ENCODE results near the gene SEMA6B.
"Not testable (repeated sequence)": the region's sequence is repeated elsewhere in the genome, so short reads cannot be mapped to it uniquely, and the experiment has no call there.

Gene SEMA6B

DNA sequence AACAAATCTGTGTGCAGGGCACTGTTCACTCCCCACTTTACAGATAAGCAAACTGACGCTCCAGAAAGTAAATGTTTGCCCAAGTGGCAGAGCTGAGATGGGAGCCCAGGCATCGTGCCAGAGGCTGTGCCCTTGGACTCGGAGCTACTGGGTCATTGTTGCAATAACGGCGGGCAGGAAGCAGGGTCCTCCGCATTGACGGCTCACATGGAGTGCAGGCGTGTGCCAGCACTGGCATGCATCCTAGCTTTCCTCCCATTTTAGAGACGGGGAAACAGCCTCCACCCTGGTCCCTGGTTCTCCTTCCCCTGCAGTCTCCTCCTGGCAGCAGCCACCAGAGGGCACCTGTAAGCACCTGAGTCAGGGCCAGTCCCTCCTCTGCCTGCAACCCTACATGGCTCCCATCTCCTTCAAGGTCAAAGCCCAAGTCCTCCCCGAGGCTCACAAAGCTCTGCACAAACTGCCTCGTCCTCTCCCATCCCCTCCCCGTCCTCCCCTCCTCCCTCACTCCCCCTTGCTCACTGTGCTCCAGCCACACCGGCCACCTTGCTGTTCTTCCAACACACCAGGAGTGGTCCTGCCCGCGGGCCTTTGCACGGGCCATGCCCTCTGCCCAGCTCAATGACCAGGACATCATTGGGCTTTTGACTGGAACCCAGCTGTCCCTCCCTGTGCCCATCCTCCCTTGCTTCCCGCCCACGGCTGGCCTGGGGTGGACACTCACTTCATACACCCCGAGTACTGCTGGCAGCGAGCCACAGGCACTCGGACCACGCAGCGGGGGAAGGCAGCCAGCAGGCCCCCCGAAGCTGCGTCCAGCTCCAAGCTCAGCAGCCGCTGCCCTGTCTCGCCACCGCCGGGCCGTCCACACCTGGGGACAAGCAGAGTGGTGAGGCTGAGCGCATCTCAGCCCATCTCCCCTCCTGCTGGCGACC lies 11.9 kb downstream of the SEMA6B start:
- no peak for DNase-seq

DNA sequence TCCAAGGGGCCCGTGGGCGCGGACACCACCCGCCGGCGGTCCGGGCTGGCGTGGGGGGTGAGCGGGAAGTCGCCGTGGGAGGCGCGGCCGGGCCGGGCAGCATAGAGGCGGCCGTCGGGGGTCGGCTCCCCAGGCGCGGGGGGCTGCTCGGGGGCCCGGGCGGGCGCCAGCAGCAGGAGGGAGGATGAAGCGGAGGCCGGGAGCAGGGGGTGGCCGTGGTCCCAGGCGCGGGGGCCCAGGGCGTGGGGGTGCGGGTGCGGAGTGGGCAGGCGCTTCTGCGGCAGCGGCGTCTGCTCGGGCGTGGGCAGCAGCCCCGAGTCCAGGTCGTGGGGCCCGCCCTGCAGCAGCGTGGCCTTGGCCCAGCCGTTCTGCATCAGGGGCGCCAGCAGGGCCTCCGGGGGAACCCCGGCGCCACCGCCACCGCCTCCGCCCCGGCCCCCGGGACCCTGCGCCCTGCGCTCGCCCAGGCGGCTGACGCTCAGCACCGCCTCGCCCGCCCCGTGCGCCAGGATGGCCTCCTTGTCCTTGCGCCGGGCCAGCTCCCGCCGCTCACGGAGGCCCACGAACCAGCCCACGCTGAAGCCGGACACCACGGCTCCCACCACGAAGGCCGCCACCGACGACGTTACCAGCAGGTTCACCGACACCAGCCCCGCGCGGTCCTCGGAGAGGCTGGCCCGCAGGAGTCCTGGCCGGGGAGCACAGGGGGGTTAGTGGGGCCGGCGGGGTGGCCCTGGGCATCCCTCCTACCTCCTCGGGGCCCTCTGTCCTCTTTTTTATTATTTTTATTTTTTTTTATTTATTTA lies 15.4 kb downstream of the SEMA6B start:
- DNase-seq: no peak

DNA sequence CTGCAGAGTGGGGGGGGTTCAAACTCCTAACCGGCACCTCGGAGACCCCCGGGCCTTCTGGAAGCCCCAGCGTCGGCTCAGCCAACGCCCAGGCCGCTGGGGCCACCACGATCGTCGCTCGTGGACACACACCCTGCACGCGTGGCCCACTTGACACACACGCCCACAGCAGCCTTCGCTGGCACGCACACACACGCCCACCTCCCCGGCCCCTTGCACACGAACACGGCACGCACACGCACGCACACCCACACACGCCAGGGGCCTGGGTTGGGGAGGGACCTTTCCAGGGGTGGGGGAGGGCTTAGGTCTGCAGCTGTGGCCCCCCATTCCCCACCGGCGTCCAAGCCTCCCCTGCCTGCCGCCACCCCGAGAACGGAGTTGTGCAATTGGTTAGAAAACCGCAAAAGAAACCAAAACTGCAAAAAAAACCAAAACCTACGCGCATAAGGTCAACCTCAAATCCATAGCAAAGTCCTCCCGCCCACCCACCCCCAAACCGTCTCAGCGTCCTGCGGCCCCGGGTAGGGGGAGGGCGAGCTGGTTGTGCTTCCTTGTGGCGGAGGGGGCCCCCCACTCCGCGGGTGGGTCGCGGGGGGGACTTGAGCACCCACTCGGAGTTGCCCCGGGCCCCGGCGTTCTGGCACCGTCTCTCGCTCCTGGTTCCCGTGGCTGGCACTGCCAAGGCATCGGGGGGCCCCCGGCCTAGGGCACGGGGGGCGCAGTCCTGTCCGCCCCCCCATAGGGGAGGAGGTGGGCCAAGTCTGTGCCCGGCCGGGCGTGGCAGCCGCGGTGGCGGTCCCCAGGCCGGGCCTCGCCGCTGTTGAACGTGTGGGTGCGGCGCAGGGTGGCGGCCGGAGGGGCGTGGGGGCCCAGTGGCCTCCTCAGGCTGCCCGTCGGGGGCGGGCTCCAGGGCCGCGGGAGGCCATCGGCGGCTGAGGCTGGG lies 16.3 kb downstream of the SEMA6B start:
- DNase-seq: no peak

DNA sequence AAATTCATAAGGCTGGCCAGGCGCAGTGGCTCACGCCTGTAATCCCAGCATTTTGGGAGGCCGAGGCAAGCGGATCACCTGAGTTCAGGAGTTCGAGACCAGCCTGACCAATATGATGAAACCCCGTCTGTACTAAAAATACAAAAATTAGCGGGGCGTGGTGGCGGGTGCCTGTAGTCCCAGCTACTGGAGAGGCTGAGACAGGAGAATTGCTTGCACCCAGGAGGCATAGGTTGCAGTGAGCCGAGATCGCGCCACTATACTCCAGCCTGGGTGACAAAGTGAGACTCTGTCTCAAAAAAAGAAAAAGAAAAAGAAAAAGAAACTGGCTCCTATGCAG lies 17.7 kb downstream of the SEMA6B start:
- not testable (repeated sequence) for DNase-seq

DNA sequence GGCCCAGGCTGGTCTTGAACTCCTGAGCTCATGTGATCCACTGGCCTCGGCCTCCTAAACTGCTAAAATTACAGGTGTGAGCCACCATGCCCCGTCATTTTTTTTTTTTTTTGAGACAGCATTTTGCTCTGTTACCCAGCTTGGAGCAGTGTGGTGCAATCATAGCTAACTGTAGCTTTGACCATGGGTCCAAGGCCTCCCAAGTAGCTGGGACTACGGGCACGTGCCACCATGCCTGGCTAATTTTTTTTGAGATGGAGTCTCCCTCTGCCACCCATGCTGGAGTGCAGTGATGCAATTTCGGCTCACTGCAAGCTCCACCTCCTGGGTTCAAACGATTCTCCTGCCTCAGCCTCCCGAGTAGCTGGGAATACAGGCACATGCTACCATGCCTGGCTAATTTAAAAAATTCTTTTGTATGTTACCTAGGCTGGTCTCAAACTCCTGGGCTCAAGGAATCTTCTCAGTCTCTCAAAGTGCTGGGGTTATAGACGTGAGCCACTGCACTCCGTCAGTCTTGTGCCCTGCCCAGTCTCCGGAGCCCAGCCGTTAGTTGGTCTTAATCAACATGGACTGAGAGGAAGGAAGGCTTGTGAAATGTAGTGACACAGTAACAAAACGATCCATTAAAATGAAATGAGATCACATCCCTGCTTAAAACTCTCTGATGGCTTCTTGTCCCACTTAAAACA lies 18.2 kb downstream of the SEMA6B start:
- DNase-seq: no peak

DNA sequence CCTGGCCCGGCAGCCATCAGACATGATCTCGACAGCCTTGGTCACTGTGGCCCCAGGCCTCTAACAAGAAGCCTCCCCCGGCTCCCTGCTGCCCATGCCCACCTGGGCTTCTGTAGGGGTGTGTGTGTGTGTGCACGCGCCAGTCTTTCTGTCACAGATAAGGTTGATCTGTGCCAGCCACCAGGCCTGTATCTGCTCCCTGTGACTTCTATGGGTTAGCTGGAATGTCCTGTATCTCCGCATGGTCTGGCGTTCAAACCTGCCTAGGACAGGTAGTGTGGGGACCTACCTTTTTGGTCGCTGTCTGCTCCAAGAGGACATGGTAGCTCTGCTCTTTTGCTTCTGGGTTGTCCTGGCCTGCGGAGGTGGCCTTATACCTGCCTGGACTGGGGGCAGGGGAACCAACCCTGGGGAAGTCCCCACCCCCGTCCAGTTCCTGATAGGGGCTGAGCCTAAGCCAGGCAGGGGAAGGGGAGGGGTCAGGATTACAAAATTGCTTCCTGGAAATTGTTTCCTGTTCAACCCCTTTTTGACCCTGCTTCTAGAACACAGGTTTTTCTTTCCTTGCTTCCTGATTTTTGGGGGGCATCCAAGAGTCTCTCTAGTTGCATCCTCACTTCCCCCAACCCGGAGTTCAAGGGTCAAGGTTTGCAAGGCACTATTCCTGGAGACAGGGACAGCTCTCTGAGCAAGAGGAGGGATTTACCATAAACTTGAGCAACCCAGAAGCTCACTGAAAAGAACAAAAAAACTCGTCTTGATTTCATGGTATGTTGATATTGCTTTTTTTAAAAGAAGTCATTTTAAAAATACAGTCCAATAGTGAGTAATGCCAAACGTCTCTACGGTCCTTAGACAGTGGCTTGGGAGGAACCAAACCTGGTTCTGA lies 19.5 kb downstream of the SEMA6B start, which contains the start of gene LRG1:
TSS of gene LRG1 (minus strand) at position 344 of the 889 bp plus-strand sequence. CDS start at position 321, 23 bp downstream.
- DNase-seq: no peak

DNA sequence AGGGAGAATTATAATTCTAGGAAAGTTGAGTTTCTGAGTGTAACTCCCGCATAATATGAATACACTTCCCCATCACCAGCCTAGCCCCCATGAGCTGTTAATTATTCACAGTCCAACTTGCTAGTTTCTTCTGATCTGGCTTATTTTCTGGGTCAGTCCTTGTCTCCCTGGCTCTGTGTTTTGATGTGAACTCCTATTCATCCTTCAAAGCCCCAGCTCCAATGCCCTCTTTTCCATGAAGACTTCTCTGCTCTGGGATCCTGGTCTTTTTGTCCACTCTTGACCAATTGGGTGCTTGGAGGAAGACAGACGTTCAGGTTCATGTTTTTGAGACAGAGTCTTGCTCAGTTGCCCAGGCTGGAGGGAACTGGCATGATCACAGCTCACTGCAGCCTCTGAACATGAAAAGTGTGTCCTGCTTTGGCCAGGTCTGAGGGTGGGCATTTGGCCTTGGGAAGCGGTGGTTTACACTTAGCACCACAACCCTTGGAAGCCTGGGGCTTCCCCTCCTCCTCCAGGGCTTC lies 20.3 kb downstream of the SEMA6B start:
- no peak for DNase-seq

DNA sequence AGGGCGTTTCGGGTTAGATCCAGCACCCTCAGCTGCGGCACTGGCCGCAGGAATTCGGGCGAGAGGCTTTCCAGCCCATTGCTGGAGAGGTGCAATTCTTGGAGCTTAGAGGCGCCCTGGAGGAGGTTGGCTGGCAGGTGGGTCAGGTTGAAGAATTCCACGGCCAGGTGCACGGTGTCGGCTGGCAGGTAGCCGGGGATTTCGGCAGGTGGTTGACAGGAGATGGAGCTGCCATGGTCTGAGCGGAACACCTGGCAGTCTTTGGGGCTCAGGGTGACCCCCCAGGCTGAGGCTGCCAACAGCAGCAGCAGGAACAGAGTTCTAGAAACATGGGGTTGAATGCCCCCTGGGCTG lies 20.9 kb downstream of the SEMA6B start:
- no peak for DNase-seq

DNA sequence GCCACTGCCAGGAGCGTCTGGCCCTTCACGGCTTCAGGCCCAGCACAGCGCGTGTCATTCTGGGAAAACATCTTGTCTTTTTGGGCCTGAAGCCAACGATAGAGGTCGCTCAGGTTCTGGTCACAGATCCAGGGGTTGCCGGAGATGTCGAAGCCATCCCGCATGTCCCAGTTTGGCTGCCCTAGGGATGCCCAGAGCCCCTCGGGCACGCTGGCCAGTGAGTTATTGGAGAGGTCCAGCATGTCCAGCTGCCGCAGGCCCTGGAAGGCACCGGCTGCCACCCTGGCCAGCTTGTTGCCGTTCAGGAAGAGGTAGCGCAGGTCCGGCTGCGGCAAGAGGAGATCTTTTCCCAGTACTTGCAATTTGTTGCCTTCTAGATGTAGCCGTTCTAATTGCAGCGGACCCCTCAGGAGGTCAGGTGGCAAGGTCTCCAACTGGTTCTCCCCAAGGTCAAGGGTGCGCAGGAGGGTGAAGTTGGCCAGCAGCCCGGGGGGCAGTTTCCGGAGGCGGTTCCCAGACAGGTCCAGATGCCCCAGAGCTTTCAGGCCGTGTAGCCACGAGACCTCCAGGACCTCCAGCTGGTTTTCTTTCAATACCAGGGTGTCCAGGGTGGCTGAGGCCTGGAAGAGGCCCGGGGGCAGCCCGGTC lies 21.4 kb downstream of the SEMA6B start:
- DNase-seq: no peak

DNA sequence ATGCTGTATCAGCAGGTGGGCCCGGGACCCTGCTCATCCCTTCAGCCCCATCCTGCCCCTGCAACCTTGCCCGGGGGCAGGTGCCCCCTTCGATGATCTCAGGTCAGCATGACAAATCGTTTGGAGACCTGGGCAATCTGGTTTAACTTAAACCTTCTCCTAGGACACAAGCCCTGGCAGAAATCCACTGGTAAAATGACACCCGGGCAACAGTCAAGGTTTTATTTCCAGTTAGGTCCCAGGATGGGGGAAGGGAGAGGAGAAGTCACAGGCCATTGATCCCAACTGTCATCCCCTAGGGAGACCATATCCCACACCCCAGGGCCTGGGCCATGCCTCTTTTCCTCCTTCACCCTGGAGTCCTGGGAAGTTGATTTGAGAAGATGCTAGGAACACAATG lies 22.7 kb downstream of the SEMA6B start:
- no peak for DNase-seq

DNA sequence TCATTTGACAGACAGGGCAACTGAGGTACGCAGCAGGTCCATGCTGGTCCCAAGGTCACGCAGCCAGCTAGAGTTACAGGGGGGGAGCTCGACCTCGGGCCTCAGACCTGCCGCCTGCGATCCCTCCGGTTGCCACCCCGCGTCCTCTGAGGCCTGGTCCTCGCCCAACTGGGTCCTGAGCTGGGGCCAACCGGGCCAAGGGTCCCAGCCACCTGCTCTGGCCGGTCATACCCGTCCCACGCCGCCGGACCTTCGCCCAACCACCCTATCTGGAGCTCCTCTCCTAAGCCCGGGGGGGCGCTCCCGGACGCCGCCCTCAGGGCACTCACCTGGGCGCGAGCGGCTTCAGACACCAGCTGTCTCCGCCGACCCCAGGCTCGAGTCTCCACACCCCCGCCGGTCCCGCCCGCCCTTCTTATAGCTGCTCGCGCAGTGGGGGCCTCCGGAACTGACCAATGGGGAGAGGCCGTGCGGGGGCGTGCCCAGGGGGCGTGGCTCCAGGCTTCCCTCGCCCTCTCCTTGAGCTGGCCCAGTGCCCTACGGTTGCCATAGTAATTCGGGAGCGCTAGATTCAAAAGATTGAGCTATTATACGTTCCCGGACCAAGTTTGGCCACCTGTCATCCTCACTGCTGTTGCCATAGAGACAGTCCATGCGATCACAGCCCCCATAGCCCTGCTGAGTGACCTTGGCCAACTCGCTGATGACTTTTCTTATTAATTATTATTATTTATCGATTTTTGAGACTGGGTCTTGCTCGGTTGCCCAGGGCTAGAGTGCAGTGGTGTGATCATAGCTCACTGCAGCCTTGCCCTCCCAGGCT lies 24.4 kb downstream of the SEMA6B start, which contains the start of gene PLIN5:
TSS of gene PLIN5 (minus strand) at position 389 of the 823 bp plus-strand sequence. CDS start 1,150 bp downstream, outside the sequence.
- DNase-seq: peak; percentile 53

DNA sequence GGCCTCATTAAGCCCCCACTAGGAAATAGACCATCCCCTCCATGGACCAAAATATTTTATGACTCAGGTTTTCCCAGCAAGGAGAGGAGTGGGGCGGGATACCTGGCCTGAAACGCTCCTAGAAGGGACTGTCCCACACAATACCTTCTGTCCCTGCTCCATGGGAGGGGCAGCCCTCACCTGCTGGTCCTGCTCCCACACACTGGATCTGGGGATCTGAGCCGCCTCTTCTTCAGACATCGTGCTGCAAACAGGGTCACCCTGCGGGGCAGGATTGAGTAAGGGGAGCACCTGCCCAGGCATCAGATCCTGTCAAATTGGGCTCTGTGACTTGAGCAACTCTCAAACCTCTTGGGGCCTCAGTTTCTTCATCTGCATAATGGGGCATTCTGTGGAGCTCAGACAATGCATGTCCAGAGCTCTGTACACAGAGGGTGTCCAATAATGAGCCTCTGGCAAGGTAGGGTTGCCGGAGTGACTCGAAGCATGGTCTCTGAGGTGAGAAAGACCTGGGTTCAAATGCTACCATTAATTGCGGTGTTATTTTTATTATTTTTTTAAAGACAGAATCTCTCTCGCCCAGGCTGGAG lies 25.6 kb downstream of the SEMA6B start:
- DNase-seq: no peak

DNA sequence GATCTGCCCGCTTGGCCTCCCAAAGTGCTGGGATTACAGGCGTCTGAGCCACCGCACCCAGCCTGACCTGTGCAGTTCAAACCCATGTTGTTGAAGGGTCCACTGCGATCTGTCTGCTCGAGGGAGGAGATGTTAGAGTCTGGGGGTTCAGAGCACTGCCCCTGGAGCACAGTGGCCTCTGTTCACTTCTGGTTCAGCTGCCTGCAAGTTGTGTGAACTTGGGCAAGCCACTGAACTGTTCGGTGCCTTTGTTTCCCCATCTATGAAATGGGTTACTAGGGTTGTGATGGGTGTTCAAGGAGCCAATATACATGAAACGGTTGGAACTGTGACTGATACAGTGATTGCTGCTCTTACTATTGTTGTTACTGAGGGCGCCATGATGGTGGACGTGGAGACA lies 26.1 kb downstream of the SEMA6B start:
- DNase-seq: no peak

DNA sequence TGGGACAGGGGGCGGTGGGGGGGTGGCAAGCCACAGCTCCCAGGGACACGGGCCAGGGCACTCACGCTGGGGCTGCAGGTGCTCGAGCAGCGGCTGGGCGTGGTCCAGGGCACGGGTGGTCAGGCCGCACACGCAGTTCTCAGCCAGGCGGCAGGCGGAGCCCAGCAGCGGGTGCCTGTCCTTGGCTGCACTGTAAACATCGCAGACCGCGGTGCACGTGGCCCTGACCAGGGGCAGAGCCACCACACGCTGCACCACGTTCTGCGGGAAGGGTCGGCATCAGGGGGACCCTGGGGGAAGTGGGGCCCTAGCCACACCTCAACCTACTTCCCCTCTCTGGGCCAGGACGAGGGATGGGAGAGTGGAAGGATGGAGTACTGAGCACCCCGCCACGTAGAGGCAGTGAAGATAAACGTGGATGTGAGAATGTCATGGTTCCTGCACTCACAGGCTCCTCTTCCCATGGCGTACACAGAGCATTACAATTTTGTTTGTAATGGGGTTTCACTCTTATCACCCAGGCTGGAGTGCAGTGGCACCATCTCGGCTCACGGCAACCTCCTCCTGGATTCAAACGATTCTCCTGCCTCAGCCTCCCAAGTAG lies 27.8 kb downstream of the SEMA6B start:
- DNase-seq: no peak

DNA sequence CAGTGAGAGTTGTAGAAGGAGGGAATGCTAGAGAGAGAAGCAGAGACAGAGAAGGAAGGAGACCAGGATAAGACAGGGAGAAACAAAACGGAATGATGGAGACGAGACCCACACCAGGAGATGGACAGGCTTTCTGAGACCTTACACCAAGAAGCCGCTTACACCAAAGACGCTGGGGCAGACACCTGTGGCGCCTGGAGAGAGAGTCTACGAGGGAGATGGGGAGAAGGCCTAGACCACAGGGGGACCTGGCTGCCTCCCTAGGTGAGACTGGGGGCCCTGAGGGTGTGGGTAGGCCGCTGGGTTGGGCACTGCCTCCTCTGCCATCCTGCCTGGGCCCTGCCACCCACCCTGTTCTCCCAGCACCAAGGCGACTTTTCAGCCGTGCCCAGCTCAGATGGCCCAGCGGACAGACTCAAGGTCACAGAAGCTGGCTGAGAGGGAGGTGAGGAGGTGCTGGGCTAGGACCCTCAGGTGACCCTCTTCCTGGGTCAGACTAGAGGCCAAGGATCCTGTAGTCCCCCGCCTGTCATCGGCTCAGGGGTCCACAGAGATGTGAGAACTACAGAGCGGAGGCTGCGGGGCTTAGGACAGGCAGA lies 29.5 kb downstream of the SEMA6B start:
- no peak for DNase-seq

DNA sequence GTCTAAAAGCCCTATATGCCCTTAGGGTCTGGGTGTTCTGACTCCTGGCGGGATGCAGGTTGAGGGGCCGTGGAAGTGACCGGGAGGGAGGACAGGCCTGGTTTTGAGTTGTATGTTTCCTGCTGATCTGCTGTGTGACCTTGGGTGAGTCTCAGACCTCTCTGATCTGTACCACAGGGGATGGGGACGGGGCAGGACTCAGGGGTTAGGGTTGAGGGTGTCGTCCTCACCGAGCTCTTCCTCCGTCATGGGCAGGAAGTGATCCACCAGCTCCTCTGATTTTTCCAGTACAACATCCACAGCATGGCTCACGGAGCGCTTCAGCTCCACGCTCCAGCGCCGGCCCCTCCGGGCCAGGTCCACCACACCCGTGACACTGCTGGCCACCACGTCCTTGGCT lies 30.6 kb downstream of the SEMA6B start:
- DNase-seq: no peak

DNA sequence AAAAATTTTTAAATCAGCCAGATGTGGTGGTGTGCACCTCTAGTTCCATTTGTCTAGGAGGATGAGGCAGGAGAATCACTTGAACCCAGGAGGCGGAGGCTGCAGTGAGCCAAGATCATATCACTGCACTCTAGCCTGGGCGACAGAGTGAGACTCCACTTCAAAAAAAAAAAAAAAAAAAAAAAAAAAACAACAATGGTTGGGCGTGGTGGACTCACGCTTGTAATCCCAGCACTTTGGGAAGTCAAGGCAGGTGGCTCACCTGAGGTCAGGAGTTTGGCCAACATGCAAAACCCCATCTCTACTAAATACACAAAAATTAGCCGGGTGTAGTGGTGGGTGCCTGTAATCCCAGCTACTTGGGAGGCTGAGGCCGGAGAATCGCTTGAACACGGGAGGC lies 32.1 kb downstream of the SEMA6B start:
- DNase-seq: not testable (repeated sequence)

DNA sequence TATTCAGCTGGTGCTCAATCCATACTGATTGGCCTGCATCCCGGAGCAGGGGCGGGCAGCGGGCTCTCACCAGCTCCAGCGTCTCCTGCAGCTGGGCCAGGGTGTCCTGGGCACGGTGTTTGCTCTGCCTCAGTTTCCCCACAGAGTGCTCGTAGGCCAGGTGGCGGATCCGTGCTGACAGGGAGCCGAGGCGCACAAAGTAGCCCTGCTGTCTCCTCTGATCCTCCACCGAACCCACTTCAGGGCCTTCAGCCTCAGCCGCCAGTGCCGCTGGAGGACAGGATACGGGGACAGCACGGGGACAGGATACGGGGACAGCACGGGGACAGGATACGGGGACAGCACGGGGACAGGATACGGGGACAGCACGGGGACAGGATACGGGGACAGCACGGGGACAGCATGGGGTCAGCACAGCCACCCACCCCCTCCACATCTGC lies 33.9 kb downstream of the SEMA6B start:
- DNase-seq: no peak

All from EL (cell line).